HepG2 (cell line): Measurements from ENCODE around the gene IPCEF1. TPM values are rescaled to one million over a fixed set of nuclear protein-coding genes. Genes with fewer than 3 reads are reported as not detected.

ENCODE experiments used
- ATAC-seq: fragments of 200-7000 bp; cut with Tn5 transposase; 3 replicates; pipeline ENCODE4 v1.9.1; 2020; ENCODE audit warnings: mild to moderate bottlenecking, moderate library complexity
- BruUV-seq: library from RNA; stranded (reverse); fragments of 400-500 nt; replicated peaks from 2 replicates; lab custom pipeline; 2021; lab: Mats Ljungman, UMichigan
- CTCF ChIA-PET: fragments of 300-600 bp; formaldehyde crosslinking; extraction: SDS; loops from one replicate; lab custom pipeline; 2021; ENCODE audit warnings: low total read pairs, inconsistent platforms, low intra/inter-chr PET ratio; lab: Yijun Ruan, JAX
- POLR2A ChIA-PET: fragments of 350-600 bp; sonication (Branson Sonifier 250); formaldehyde crosslinking; loops from one replicate; lab custom pipeline; 2020; ENCODE audit warnings: antibody characterized with exemption, inconsistent platforms; lab: Yijun Ruan, JAX
- DNase-seq: peaks from one replicate; pipeline ENCODE4 v3.0.0-alpha.2; 2015; ENCODE audit warnings: low spot score
- FAIRE-seq: peaks from 3 replicates; lab custom pipeline; 2011; peaks lifted over from hg19 to GRCh38; lab: Jason Lieb, UNC
- H2AFZ ChIP-seq: one replicate; pipeline ENCODE4 v1.6.1; 2011; ENCODE audit warnings: low read length, inconsistent platforms
- H3K27ac ChIP-seq: fragments of 300-600 bp; 3 replicates; pipeline ENCODE4 v1.8.0; 2011; ENCODE audit warnings: mixed run types, mild to moderate bottlenecking, mixed read lengths, low read length, inconsistent platforms; ENCODE audit not compliant: insufficient read depth; ENCODE audit errors: extremely low read length
- H3K27me3 ChIP-seq, 2 experiments: fragments of 200-600 bp in 1 of 2; 2 replicates in 1 of 2; 3 replicates in 1 of 2; pipeline versions ENCODE4 v1.6.0 to v1.8.0; 2011; ENCODE audit warnings: low read length in 2 of 2, mild to moderate bottlenecking in 2 of 2, moderate library complexity in 2 of 2, inconsistent platforms in 1 of 2; ENCODE audit not compliant: insufficient read depth in 2 of 2, control insufficient read depth in 1 of 2
- H3K36me3 ChIP-seq, 2 experiments: fragments of 200-600 bp in 1 of 2; replicated peaks in 1 of 2; 2 replicates in 1 of 2; 3 replicates in 1 of 2; pipeline versions ENCODE4 v1.5.1 to v1.8.0; 2011; ENCODE audit warnings: low read length in 2 of 2, inconsistent platforms in 1 of 2; ENCODE audit not compliant: insufficient read depth in 2 of 2, control insufficient read depth in 1 of 2
- H3K4me1 ChIP-seq: 2 replicates; pipeline ENCODE4 v1.5.1; 2012; ENCODE audit warnings: low read length, inconsistent platforms; ENCODE audit not compliant: insufficient read depth
- H3K4me2 ChIP-seq: 2 replicates; pipeline ENCODE4 v1.6.0; 2011; ENCODE audit warnings: low read depth, low read length, inconsistent platforms
- H3K4me3 ChIP-seq, 3 experiments: fragments of 200-600 bp in 1 of 3; sonication (generic), shearing (Covaris generic) in 1 of 3; replicated peaks in 1 of 3; 2 replicates each; pipeline ENCODE4 v1.5.1; 2011 to 2016; ENCODE audit warnings: low read length in 3 of 3, inconsistent platforms in 2 of 3, low read depth in 2 of 3, mild to moderate bottlenecking in 2 of 3, control low read depth in 1 of 3, mixed read lengths in 1 of 3; ENCODE audit not compliant: insufficient read depth in 1 of 3
- H3K79me2 ChIP-seq: one replicate; pipeline ENCODE4 v1.6.1; 2011; ENCODE audit warnings: low read length, inconsistent platforms; ENCODE audit not compliant: insufficient read depth
- H3K9ac ChIP-seq: 2 replicates; pipeline ENCODE4 v1.6.0; 2011; ENCODE audit warnings: mild to moderate bottlenecking, low read depth, low read length, inconsistent platforms; ENCODE audit not compliant: insufficient read depth
- H3K9me3 ChIP-seq: 2 replicates; pipeline ENCODE4 v1.5.1; 2012; ENCODE audit warnings: mild to moderate bottlenecking, low read length
- H4K20me1 ChIP-seq: 2 replicates; pipeline ENCODE4 v1.6.0; 2011; ENCODE audit warnings: inconsistent platforms, mild to moderate bottlenecking, low read length, moderate library complexity; ENCODE audit not compliant: insufficient read depth
- CREB1 ChIP-seq, 2 experiments: fragments of 450-650 bp in 1 of 2; IDR thresholded peaks; 2 replicates each; pipeline ENCODE4 v1.6.1; 2016 to 2017; ENCODE audit warnings: control low read depth in 1 of 2, mild to moderate bottlenecking in 1 of 2, missing compliant biosample characterization in 1 of 2, missing genetic modification characterization in 1 of 2
- MBD4 ChIP-seq: IDR thresholded peaks from 2 replicates; pipeline ENCODE4 v1.6.1; 2012; ENCODE audit warnings: low read length, inconsistent platforms, borderline replicate concordance
- NR3C1 ChIP-seq: sonication (generic); formaldehyde crosslinking; IDR thresholded peaks from 2 replicates; pipeline ENCODE4 v1.4.0; 2020; ENCODE audit warnings: missing genetic modification reagents
- REXO4 ChIP-seq: sonication (generic); formaldehyde crosslinking; IDR thresholded peaks from 2 replicates; pipeline ENCODE4 v1.8.0; 2022; ENCODE audit warnings: missing genetic modification reagents, mild to moderate bottlenecking, borderline replicate concordance
- ZNF274 ChIP-seq: sonication (generic); formaldehyde crosslinking; IDR thresholded peaks from 2 replicates; pipeline ENCODE4 v1.5.1; 2020; ENCODE audit warnings: mild to moderate bottlenecking, missing genetic modification reagents
- in situ Hi-C: cut with HindIII; loops from 2 replicates; pipeline ENCODE4 v1.10.0; 2017; ENCODE audit warnings: low pct_unique_long_range_greater_than_20kb; ENCODE audit not compliant: extremely low pct_ligation_motif_present
- intact Hi-C: fragments of 100-400 bp; cut with micrococcal nuclease; formaldehyde crosslinking; loops from one replicate; pipeline ENCODE4 v1.10.0; 2022; ENCODE audit not compliant: unreplicated experiment
- polyA plus RNA-seq, 8 experiments: library from polyadenylated mRNA; depleted of rRNA in 3 of 8; stranded (reverse) in 7 of 8; unstranded in 1 of 8; fragments of >200 nt; fragmentation: Illumina TruSeq in 4 of 8; extraction: Trizol in 4 of 8; gene quantifications; 2 replicates each; pipeline versions ENCODE4 v1.2.1 to v1.2.3, GENCODE V29; 2011 to 2016; ENCODE audit warnings: low read depth in 4 of 8, missing spikeins in 1 of 8, mixed read lengths in 1 of 8; ENCODE audit not compliant: insufficient read depth in 1 of 8
- total RNA-seq, 5 experiments: library from RNA; depleted of rRNA; stranded (reverse); fragments of >200 nt; fragmentation: Illumina TruSeq; extraction: Trizol; gene quantifications; 2 replicates each; pipeline ENCODE4 v1.2.3, GENCODE V29; 2016; ENCODE audit warnings: low read depth in 1 of 5
- TF ChIP-seq, protein P1 (sequence below): sonication (generic); formaldehyde crosslinking; IDR thresholded peaks from 2 replicates; pipeline ENCODE4 v1.4.0; 2020; ENCODE audit warnings: mild to moderate bottlenecking, missing genetic modification reagents
- TF ChIP-seq, protein P2 (sequence below): sonication (generic); formaldehyde crosslinking; IDR thresholded peaks from 2 replicates; pipeline ENCODE4 v1.4.0; 2020; ENCODE audit warnings: mild to moderate bottlenecking, missing genetic modification reagents, borderline replicate concordance
- TF ChIP-seq, protein P3 (sequence below): IDR thresholded peaks from 2 replicates; pipeline ENCODE4 v1.6.1; 2016

Gene IPCEF1
- total and polyA plus RNA-seq, 2 of the 13 experiments (the other 11 are each of a cell fraction or from before 2014, with no cell fraction given): 0.03 TPM; not detected in 1

DNA sequence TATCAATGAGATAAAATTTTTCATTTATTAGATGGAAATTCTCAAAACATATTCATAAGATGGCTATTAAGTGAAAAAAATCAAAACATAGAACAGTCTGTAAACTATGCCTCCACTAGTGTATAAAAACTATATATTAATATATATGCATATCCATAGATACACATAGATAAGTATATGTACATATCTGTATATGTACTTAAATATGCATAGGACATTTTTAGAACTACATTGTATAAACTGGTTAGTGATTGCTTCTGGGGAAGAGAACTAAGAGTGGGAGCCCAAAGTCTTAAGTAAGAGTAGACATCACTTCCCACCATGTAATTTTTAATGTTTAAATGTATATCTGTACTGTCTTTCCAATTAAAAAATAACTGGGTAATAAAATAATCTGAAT is 31.5 kb downstream of the IPCEF1 start:
- H4K20me1 ChIP-seq: no peaks in the 10 kb centered on the region
- in situ Hi-C loops (no loop called here), intact Hi-C loops (no loop called here)
- POLR2A ChIA-PET: no interaction called here
- H3K36me3 ChIP-seq: no peaks in the 10 kb centered on the region
- H3K79me2 ChIP-seq: no peaks in the 10 kb centered on the region
- H3K4me2 ChIP-seq: no peak overlapping the region
- H2AFZ ChIP-seq: no peak overlapping the region
- no TSS peak for BruUV-seq
- H3K4me1 ChIP-seq: peaks cover 9% of the 10 kb centered on the region
- ATAC-seq: no peak
- H3K9me3 ChIP-seq: no peaks in the 10 kb centered on the region
- no peak for FAIRE-seq
- no peaks in the 10 kb centered on the region for H3K27me3 ChIP-seq
- CTCF ChIA-PET: no interaction called here
- no peak for DNase-seq
- TF ChIP-seq MBD4 (no peak), ZNF274 (CRISPR knock-in tag) (no peak), CREB1 (IDR thresholded peaks at IDR 0.05) (no peak), CREB1 (CRISPR knock-in tag; IDR thresholded peaks at IDR 0.05) (no peak), NR3C1 (CRISPR knock-in tag) (no peak), REXO4 (CRISPR knock-in tag) (no peak)
- TF ChIP-seq, protein P1, sequence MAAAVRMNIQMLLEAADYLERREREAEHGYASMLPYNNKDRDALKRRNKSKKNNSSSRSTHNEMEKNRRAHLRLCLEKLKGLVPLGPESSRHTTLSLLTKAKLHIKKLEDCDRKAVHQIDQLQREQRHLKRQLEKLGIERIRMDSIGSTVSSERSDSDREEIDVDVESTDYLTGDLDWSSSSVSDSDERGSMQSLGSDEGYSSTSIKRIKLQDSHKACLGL: no peak
- TF ChIP-seq, protein P2, sequence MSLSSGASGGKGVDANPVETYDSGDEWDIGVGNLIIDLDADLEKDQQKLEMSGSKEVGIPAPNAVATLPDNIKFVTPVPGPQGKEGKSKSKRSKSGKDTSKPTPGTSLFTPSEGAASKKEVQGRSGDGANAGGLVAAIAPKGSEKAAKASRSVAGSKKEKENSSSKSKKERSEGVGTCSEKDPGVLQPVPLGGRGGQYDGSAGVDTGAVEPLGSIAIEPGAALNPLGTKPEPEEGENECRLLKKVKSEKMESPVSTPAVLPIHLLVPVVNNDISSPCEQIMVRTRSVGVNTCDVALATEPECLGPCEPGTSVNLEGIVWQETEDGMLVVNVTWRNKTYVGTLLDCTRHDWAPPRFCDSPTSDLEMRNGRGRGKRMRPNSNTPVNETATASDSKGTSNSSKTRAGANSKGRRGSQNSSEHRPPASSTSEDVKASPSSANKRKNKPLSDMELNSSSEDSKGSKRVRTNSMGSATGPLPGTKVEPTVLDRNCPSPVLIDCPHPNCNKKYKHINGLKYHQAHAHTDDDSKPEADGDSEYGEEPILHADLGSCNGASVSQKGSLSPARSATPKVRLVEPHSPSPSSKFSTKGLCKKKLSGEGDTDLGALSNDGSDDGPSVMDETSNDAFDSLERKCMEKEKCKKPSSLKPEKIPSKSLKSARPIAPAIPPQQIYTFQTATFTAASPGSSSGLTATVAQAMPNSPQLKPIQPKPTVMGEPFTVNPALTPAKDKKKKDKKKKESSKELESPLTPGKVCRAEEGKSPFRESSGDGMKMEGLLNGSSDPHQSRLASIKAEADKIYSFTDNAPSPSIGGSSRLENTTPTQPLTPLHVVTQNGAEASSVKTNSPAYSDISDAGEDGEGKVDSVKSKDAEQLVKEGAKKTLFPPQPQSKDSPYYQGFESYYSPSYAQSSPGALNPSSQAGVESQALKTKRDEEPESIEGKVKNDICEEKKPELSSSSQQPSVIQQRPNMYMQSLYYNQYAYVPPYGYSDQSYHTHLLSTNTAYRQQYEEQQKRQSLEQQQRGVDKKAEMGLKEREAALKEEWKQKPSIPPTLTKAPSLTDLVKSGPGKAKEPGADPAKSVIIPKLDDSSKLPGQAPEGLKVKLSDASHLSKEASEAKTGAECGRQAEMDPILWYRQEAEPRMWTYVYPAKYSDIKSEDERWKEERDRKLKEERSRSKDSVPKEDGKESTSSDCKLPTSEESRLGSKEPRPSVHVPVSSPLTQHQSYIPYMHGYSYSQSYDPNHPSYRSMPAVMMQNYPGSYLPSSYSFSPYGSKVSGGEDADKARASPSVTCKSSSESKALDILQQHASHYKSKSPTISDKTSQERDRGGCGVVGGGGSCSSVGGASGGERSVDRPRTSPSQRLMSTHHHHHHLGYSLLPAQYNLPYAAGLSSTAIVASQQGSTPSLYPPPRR: no peak
- TF ChIP-seq, protein P3, sequence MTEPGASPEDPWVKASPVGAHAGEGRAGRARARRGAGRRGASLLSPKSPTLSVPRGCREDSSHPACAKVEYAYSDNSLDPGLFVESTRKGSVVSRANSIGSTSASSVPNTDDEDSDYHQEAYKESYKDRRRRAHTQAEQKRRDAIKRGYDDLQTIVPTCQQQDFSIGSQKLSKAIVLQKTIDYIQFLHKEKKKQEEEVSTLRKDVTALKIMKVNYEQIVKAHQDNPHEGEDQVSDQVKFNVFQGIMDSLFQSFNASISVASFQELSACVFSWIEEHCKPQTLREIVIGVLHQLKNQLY (CRISPR knock-in tag): no peak
- no peak overlapping the region for H3K27ac ChIP-seq
- no peak overlapping the region for H3K9ac ChIP-seq
- no peak overlapping the region for H3K4me3 ChIP-seq
